Umbilical cord (tissue), 2 donors: ENCODE measurements around the gene TLL1. TPM values are rescaled to one million over a fixed set of nuclear protein-coding genes. Genes with fewer than 3 reads are reported as not detected.

ENCODE experiments used
- DNase-seq: peaks from one replicate; pipeline ENCODE4 v3.0.0-alpha.2; 2015; ENCODE audit warnings: low spot score
- total RNA-seq: library from RNA; depleted of rRNA; stranded (reverse); fragments of >200 nt; gene quantifications from one replicate; pipeline ENCODE4 v1.2.3, GENCODE V29; 2014; ENCODE audit warnings: low replicate concordance; ENCODE audit not compliant: insufficient read depth

TLL1 gene
- total RNA-seq, 1 donor from 2014 or later, result 2.6 TPM

DNA sequence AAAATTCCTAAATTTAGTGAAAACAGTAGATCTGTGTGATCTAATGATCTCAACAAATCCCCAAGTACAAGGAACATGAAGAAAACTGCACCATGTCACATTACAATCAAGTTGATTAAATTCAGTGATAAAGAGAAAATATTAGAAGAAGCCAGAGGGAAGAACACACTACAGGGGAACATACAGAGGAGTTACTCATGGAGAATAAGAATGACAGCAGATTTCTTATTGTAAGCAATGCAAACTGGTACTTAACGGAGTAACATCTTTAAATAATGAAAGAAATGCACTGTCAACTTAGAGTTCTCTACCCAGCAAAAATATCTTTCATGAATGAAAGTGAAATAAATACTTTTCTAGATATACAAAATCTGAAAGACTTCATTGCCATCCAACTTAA lies 21.1 kb downstream of the TLL1 start:
- DNase-seq, result no peak

DNA sequence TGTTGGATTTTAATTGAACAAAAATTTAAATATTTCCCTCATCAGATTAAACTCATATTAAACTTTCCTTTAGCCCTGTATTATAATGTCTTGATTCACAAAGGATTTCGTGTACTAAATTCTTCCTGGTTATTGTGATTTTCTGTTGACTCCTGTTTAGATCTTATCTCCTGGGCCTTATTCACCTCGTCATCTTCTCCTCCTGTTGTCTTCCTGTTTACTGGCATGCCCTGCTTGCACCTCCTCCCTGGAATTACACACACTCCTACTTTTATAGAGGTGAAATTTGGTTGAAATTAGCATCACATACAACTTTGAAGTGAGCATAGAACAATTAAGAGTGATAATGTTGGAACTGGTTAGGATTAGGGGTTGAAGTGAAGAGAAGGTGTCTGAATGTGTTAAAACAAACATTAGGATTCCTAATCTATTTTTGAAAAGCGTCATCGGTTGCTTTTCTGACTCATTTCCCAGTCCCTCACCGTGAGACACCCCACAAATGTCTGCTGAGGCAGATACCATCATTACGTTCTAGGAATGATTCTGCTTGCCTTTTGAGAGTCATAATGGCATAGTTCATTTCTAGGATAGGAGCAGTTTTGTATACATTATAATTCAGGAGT lies 32.5 kb downstream of the TLL1 start:
- no peak for DNase-seq

- DNase-seq, result no peak
Measured at GRCh38 chr4:165906272-165906671, 33.2 kb downstream of the TLL1 start.

- peak; percentile 25 for DNase-seq
Measured at GRCh38 chr4:165909947-165910346, 36.9 kb downstream of the TLL1 start.

- no peak for DNase-seq
Measured at GRCh38 chr4:165915215-165915614, 42.2 kb downstream of the TLL1 start.

GRCh38 chr4:165921546-165921945 lies 48.5 kb downstream of the TLL1 start:
- no peak for DNase-seq

- no peak for DNase-seq
Measured at GRCh38 chr4:165922747-165923146, 49.7 kb downstream of the TLL1 start.

DNA sequence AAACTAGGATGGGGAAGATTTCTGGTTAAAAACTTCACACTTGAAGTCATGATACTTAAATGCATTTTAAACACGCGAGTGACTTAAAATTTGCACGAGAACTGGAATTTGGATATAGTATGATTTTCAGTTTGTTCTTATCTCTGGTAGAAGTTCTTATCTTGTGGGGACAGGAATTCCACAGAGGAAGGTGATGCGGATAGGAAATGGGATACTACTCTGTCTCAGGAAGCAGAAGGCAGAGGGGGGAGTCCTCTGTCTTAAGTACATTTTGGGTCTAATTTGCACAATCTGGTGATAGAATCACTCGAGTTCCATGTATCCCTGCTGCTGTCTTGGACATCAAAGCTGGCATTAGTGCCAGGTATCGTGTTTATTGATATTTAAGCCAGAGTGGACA lies 53.3 kb downstream of the TLL1 start:
- DNase-seq, result no peak

DNA sequence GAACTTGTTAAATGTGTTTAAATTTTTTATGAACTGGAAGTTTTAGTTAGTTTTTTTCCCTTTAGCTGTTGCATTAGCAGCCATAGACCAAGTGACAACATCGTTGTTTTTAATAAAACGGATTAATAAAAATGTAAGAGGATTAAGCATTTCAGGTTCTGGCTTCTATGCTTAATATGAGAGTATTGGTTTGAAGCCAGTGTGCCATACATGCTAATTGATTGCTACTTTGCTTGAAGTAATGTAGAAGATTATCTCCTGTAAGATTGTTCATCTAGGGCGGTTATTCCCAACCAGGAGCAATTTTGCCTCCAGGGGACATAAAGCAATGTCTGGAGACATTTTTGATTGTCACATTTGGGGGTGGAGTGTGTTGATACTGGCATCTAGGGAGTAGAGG lies 54.3 kb downstream of the TLL1 start:
- no peak for DNase-seq

DNA sequence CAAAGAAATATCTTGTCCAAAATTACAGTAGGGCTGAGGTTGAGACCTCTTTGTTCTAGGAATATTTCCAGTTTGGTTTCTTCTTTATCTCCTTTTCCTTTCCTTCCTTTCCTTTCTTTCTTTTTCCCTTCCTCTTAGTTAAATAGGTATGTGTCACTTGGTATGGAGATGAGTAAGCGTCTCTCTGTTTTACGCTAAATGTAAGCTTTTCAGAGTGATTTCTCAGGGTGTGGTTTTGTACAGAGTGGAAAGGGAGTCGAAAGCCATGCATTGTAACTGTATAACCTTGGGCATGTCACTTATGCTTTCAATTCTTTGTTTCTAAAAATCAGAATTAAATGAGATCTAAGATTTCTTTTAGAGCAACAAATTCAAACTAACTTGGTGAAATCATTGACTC lies 54.8 kb downstream of the TLL1 start:
- DNase-seq, result no peak

GRCh38 chr4:165928601-165929000 lies 55.6 kb downstream of the TLL1 start:
- DNase-seq, result no peak

DNA sequence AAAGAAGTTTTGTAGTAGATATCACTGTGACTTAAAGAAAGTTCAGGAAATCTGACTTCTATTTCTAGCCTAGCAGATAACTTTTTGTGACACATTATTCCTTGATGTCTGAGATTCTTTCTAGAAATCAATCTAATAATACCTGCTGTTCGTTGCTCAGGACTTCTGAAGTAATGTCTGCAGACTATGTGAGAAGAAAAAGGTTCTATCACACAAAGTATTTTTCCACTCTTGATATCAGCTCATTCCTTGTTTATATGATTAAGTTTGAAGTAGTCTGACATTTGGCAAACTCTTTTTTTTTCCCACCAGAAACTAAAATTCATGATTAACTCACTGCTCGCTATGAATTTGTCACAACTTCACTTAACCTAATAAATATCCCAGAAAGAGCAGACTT lies 56.6 kb downstream of the TLL1 start:
- no peak for DNase-seq

DNA sequence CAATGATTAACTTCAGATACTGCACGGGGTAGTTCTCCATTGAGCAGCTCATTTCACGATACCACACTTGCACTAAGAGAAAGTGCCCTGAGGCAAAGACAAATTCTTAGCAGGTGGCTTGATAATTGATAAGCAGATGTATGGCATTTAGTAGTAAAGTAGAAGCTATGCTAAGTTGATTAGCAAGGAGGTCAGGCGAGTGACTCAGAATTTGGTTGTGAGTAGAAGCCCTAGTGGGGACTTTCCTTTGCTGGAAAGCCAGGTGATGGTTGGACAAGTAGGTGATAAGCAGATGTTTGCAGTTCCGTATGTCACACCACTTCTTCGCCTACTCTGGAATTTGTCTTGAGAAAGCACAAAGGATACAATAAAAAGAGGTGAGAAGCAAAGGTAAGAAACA lies 58.7 kb downstream of the TLL1 start:
- no peak for DNase-seq

DNA sequence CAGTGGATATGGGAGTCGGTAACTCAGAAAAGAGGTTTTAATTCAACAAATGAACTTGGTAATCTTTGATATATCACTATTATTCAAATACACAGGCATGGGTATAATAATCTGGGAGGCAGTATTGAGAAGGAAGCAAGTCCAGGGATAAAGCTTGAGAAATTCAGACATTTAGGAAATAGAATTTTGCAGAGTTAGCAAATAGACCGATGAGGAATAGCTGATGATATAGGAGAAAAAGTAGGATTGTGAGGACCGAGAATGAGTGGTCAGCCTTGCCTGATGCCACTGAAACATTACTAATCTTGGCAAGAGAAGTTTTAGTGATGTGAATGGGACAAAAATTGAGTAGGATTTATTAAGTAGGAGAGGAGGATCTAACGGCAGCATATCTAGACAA lies 71.9 kb downstream of the TLL1 start:
- no peak for DNase-seq

DNA sequence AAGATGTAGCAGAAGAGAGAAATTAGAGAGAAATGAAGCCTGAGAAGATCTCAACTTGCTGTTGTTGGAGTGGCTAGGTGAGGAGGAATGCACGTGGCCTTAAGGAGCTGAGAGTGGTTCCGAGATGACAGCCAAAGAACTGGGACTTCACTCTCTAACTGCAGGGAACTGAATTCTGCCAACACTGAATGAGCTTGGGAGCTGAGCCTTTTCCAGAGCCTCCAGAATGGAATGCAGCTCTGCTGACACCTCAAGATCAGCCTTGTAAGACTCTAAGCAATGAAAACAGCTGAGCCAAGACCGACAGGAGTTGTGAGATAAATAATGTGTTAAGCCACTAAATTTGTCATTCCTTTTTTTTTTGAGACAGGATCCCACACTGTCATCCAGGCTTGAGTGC lies 73.0 kb downstream of the TLL1 start:
- no peak for DNase-seq

DNA sequence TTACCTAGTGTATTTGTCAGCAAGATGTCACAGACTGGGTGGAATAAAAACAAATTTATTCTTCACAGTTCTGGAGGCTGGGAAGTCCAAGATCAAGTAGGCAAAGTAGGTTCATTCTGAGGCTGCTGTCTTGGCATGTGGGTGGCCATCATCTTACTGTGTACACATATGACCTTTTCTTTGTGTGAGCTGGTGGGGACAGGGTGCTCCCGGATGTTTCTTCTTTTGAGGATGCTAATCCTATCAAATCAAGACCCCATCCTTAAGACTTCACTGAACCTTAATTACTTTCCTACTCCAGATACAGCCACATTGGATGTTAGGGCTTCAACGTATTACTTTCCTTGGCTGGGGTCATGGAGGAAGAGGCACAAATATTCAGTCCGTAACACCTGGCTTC lies 74.0 kb downstream of the TLL1 start:
- no peak for DNase-seq

DNA sequence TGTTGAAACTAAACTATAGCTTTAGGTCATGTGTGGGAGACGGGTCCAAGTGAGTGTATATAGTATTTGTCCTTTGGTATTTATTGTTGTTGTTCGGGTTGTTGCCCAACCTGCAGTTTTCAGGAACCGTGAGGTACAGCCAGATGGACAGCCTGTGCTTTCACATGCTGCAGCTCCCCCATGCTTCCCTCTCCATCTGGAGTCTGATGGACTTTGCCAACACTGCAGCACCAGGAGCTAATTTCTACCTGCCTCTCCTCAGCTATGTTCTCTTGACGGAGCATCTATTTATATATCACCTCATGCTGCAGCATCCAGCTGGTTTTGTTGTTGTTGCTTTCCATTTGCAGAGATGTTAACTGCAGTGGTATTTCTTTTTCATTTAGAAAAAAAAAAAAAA lies 80.1 kb downstream of the TLL1 start:
- no peak for DNase-seq

- DNase-seq, result no peak
Measured at GRCh38 chr4:165963621-165964020, 90.6 kb downstream of the TLL1 start.

- DNase-seq, result no peak
Measured at GRCh38 chr4:165964591-165964990, 91.6 kb downstream of the TLL1 start.

DNA sequence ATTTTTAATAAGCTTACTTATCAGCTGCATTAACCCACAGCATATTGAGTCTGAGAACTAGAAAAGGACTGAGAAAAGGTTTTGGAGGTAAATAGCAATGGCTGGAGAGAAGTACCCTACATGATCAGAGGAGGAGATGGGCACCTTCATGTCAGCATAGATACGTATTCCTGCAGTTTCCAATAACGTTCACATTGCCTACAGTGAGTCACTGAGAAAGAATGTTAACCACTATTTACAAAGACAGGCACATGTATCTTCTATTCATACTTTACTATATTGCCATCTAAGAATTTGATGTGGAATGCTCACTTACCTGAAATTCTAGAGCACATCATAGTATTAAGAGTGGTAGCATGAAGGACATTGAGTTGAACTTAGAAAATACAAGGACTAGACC lies 92.5 kb downstream of the TLL1 start:
- DNase-seq, result no peak

GRCh38 chr4:165966833-165967232 lies 93.8 kb downstream of the TLL1 start:
- DNase-seq, result no peak

GRCh38 chr4:165967486-165967885 lies 94.4 kb downstream of the TLL1 start:
- no peak for DNase-seq

- DNase-seq, result no peak
Measured at GRCh38 chr4:165970703-165971420, 97.8 kb downstream of the TLL1 start.

- DNase-seq, result no peak
Measured at GRCh38 chr4:165971446-165971845, 98.4 kb downstream of the TLL1 start.
